Lung (tissue), 12 donors: ENCODE measurements around the gene SUZ12. TPM values are rescaled to one million over a fixed set of nuclear protein-coding genes. Genes with fewer than 3 reads are reported as not detected.

Experiments used
- ATAC-seq: fragments of 200-7000 bp; cut with Tn5 transposase; one replicate; pipeline ENCODE4 v1.9.1; 2020; ENCODE audit warnings: moderate number of reproducible peaks; ENCODE audit not compliant: insufficient read depth, low FRiP score
- DNase-seq, 3 donors: peaks; one replicate each; pipeline ENCODE4 v3.0.0-alpha.2; 2013 to 2017
- H3K27ac ChIP-seq, 2 donors: one replicate each; pipeline ENCODE4 v1.5.1; 2013; ENCODE audit warnings: mild to moderate bottlenecking in 2 of 2, moderate library complexity in 2 of 2, control low read depth in 1 of 2, inconsistent platforms in 1 of 2, low read depth in 1 of 2, low read length in 1 of 2
- H3K27me3 ChIP-seq, 3 donors: one replicate each; pipeline ENCODE4 v1.5.1; 2013; ENCODE audit warnings: low read length in 2 of 3; ENCODE audit not compliant: control insufficient read depth in 3 of 3, insufficient read depth in 3 of 3
- H3K36me3 ChIP-seq, 4 donors: one replicate each; pipeline ENCODE4 v1.5.1; 2013; ENCODE audit warnings: low read length in 4 of 4, mild to moderate bottlenecking in 1 of 4, moderate library complexity in 1 of 4; ENCODE audit not compliant: control insufficient read depth in 4 of 4, insufficient read depth in 4 of 4
- H3K4me1 ChIP-seq, 5 donors: one replicate each; pipeline ENCODE4 v1.5.1; 2013; ENCODE audit warnings: low read length in 5 of 5, mild to moderate bottlenecking in 2 of 5, moderate library complexity in 1 of 5; ENCODE audit not compliant: control insufficient read depth in 5 of 5, insufficient read depth in 5 of 5
- H3K4me3 ChIP-seq: one replicate; pipeline ENCODE4 v1.5.1; 2013; ENCODE audit warnings: mild to moderate bottlenecking, control low read depth, moderate library complexity
- H3K9ac ChIP-seq, 2 donors: one replicate each; pipeline ENCODE4 v1.5.1; 2013; ENCODE audit warnings: low read length in 2 of 2, control low read depth in 1 of 2; ENCODE audit not compliant: insufficient read depth in 1 of 2
- H3K9me3 ChIP-seq, 4 donors: one replicate each; pipeline ENCODE4 v1.5.1; 2013; ENCODE audit warnings: low read length in 3 of 4, mild to moderate bottlenecking in 1 of 4, moderate library complexity in 1 of 4; ENCODE audit not compliant: control insufficient read depth in 4 of 4, insufficient read depth in 3 of 4
- CTCF ChIP-seq: IDR thresholded peaks from 2 replicates; pipeline ENCODE4 v1.5.1; 2012; ENCODE audit warnings: mild to moderate bottlenecking; ENCODE audit errors: control extremely low read depth, extremely low read depth
- WGBS, 2 donors: extraction: QIAGEN DNeasy Blood & Tissue Kit; methylation state at CpG; one replicate each; pipeline ENCODE4 v1.1.7; 2013; 5-methylcytosine and 5-hydroxymethylcytosine counted together
- polyA plus RNA-seq, 2 donors: library from polyadenylated mRNA; stranded (reverse); fragments of 200-250 nt; gene quantifications; one replicate each; pipeline ENCODE4 v1.2.1, GENCODE V29; 2013
- total RNA-seq, 2 donors: library from RNA; depleted of rRNA in 1 of 2; stranded (reverse); fragments of >200 nt in 1 of 2; gene quantifications; one replicate each; pipeline ENCODE4 v1.2.1, GENCODE V29; 2014 to 2021
- donor health status: control.
- donor health status: control.
- donor health status: Bipolar disorder and iron deficiency.
- donor health status: healthy.
- donor health status: DM: yes; HTN: yes; CAD: no.

SUZ12 gene
- total and polyA plus RNA-seq, 4 donors: 11.6 to 44.7 (median 16.2) TPM

GRCh38 chr17:31997005-31997404, 60.2 kb downstream of the SUZ12 start:
- Histone ChIP-seq H3K9ac (no peak overlapping the region), H3K36me3 (peaks cover 11 to 31% (median 26%) of the 10 kb centered on the region in 4 donors), H3K27me3 (no peaks in the 10 kb centered on the region), H3K27ac (no peak overlapping the region), H3K4me1 (no peaks in the 10 kb centered on the region), H3K4me3 (no peak overlapping the region), H3K9me3 (no peaks in the 10 kb centered on the region)
- ATAC-seq (no peak), DNase-seq (no peak)
- no peak for TF ChIP-seq CTCF
- 84 to 90% methylated on average over 6 of the region's 6 CpGs for WGBS, 2 donors

DNA sequence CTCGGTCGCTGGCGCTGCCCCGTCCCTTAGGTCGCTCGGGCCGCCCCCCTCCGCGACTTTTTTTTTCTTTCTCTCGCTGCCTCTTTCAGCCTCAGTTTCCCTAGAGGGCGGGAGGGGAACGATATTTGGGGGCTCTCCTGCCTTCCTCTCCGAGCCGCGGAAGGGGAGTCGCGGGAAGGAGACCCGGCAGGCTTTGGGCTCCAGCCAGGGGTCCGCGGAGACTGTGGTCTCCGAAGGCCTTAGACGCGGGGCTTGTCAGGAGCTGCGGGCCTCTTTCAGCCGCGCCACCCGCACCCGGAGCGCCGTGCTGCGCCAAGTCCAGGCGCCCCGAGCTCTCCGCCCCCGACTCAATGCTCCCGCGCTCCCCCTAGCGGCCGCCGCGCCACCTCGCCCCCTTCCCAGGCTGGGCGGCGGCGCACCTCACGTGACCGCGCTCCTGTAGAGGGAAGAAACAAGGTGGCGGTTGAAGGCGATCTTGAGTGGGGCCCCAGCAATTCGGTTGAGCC, 70.2 kb downstream of the SUZ12 start, which contains the start of gene LRRC37B:
Gene LRRC37B (plus strand): TSS at position 427 of the 506 bp plus-strand sequence. CDS start 14,010 bp downstream, outside the sequence.
- Histone ChIP-seq H3K4me3 (peak within 1 kb of the TSS; percentile 79), H3K27me3 (no peaks in the 10 kb centered on the region), H3K9ac (peak within 1 kb of the TSS; percentile 31 to 97), H3K4me1 (peaks cover 0 to 12% (median 3%) of the 10 kb centered on the region in 5 donors), H3K36me3 (no peaks in the 10 kb centered on the region), H3K27ac (peak within 1 kb of the TSS; percentile 67 to 90), H3K9me3 (no peaks in the 10 kb centered on the region)
- WGBS, 2 donors: 0 to 1% methylated on average over 37 to 51 of the region's 51 CpGs
- DNase-seq: peak; percentile 87 to 90 (median 88)
- peak; percentile 96 for TF ChIP-seq CTCF
- ATAC-seq: peak; percentile 99

DNA sequence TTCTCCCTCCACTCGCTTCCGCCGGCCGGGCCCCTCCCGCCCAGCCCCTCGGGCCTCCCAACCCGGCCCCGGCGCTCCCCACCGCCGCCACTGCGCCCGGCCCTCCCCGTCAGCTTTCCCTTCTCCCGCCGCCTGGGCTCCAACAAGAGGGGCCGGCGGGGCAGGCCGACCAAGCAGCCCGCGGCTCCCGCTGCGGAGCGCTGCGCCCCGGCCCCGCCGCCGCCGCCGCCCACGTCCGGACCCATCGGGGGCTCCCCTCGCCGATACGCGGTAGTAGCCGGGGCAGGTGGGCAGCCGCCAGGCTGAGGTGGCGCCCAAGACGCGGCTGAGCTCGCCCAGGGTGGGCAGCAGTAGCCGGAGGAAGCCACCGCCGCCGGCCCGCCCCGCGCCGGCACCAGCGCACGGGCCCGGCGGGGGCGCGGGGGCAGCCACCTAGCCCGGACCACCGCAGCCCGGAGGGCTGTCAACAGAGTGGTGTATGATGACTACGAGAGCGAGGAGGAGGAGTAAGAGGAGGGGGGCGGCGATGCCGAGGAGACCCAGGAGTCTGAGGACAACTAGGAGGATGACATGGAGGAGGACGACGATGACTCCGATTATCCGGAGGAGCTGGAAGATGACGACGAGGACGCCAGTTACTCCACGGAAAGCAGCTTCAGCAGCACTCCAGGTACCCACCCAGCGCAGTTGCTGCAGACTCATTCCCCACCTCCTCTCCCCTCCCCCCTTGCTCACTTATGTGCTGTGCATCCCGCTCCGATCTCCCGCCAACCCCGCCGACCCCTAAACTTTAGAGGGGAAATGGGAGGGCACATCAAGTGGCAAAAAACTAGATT, 70.9 kb downstream of the SUZ12 start:
- peak; percentile 46 to 63 (median 49) for DNase-seq
- 0% methylated on average over 53 to 80 of the region's 80 CpGs for WGBS, 2 donors

More for the DNA sequence above, 70.9 kb downstream of the SUZ12 start:
- Histone ChIP-seq H3K36me3 (no peaks in the 10 kb centered on the region), H3K27ac (peak overlapping the region; percentile 67 to 90), H3K4me1 (peaks cover 0 to 12% (median 3%) of the 10 kb centered on the region in 5 donors), H3K9ac (peak overlapping the region; percentile 31 to 97), H3K9me3 (no peaks in the 10 kb centered on the region), H3K27me3 (no peaks in the 10 kb centered on the region), H3K4me3 (peak overlapping the region; percentile 79)
- ATAC-seq: peak; percentile 64
- no peak for TF ChIP-seq CTCF
